ENCODE data around the gene RPL22L1. TPM values are rescaled to one million over a fixed set of nuclear protein-coding genes. Genes with fewer than 3 reads are reported as not detected.
"Not testable (repeated sequence)": the region's sequence is repeated elsewhere in the genome, so short reads cannot be mapped to it uniquely, and the experiment has no call there.

RPL22L1 gene
- total RNA-seq, 2 donors from 2014 or later: 46.2 to 78.0 TPM

GRCh38 chr3:170893895-170894294 is 23.9 kb upstream of the RPL22L1 start:
- Histone ChIP-seq H3K27ac (no peak overlapping the region), H3K36me3 (no peaks in the 10 kb centered on the region), H3K4me1 (ENCODE audit: control insufficient read depth in 1 of 2, low read depth in 2 of 2) (no peaks in the 10 kb centered on the region), H3K27me3 (replicated peaks; ENCODE audit: insufficient read depth) (no peaks in the 10 kb centered on the region), H3K4me3 (no peak overlapping the region), H3K9me3 (no peaks in the 10 kb centered on the region)
- ATAC-seq (ENCODE audit: insufficient number of reproducible peaks, low FRiP score, low read depth) (no peak), DNase-seq (ENCODE audit: low spot score) (no peak)
- no peak for TF ChIP-seq CTCF (IDR thresholded peaks at IDR 0.05)

GRCh38 chr3:170889630-170890029 is 19.6 kb upstream of the RPL22L1 start:
- DNase-seq (ENCODE audit: low spot score): no peak
- Histone ChIP-seq H3K4me1 (ENCODE audit: control insufficient read depth in 1 of 2, low read depth in 2 of 2) (no peaks in the 10 kb centered on the region), H3K9me3 (no peaks in the 10 kb centered on the region), H3K4me3 (no peak overlapping the region), H3K27ac (no peak overlapping the region), H3K36me3 (no peaks in the 10 kb centered on the region), H3K27me3 (replicated peaks; ENCODE audit: insufficient read depth) (no peaks in the 10 kb centered on the region)
- ATAC-seq (ENCODE audit: insufficient number of reproducible peaks, low FRiP score, low read depth): no peak
- no peak for TF ChIP-seq CTCF (IDR thresholded peaks at IDR 0.05)

GRCh38 chr3:170889132-170889531 is 19.1 kb upstream of the RPL22L1 start:
- Histone ChIP-seq H3K36me3 (no peaks in the 10 kb centered on the region), H3K4me1 (ENCODE audit: control insufficient read depth in 1 of 2, low read depth in 2 of 2) (no peaks in the 10 kb centered on the region), H3K27ac (no peak overlapping the region), H3K9me3 (no peaks in the 10 kb centered on the region), H3K27me3 (replicated peaks; ENCODE audit: insufficient read depth) (no peaks in the 10 kb centered on the region), H3K4me3 (no peak overlapping the region)
- DNase-seq (ENCODE audit: low spot score) (no peak), ATAC-seq (ENCODE audit: insufficient number of reproducible peaks, low FRiP score, low read depth) (no peak)
- no peak for TF ChIP-seq CTCF (IDR thresholded peaks at IDR 0.05)

- not testable (repeated sequence) for H3K4me1 ChIP-seq (ENCODE audit: control insufficient read depth in 1 of 2, low read depth in 2 of 2); H3K36me3 ChIP-seq; DNase-seq (ENCODE audit: low spot score); H3K4me3 ChIP-seq; ATAC-seq (ENCODE audit: insufficient number of reproducible peaks, low FRiP score, low read depth); H3K9me3 ChIP-seq; H3K27ac ChIP-seq; H3K27me3 ChIP-seq (replicated peaks; ENCODE audit: insufficient read depth)
These were observed 14.3 kb upstream of the RPL22L1 start for GRCh38 chr3:170884109-170884930.

GRCh38 chr3:170878688-170879087 is 8.7 kb upstream of the RPL22L1 start:
- H3K36me3 ChIP-seq; DNase-seq (ENCODE audit: low spot score); H3K4me3 ChIP-seq; H3K4me1 ChIP-seq (ENCODE audit: control insufficient read depth in 1 of 2, low read depth in 2 of 2); ATAC-seq (ENCODE audit: insufficient number of reproducible peaks, low FRiP score, low read depth); H3K27ac ChIP-seq; H3K9me3 ChIP-seq; H3K27me3 ChIP-seq (replicated peaks; ENCODE audit: insufficient read depth): not testable (repeated sequence)

GRCh38 chr3:170877311-170877710 is 7.3 kb upstream of the RPL22L1 start:
- H3K27me3 ChIP-seq (replicated peaks; ENCODE audit: insufficient read depth); DNase-seq (ENCODE audit: low spot score); H3K4me1 ChIP-seq (ENCODE audit: control insufficient read depth in 1 of 2, low read depth in 2 of 2); ATAC-seq (ENCODE audit: insufficient number of reproducible peaks, low FRiP score, low read depth); H3K9me3 ChIP-seq; H3K4me3 ChIP-seq; H3K27ac ChIP-seq; H3K36me3 ChIP-seq: not testable (repeated sequence)
